GM12878 (cell line): Measurements from ENCODE around the gene SLC25A13.

Source experiments
- ATF2 ChIP-seq: IDR thresholded peaks from 2 replicates; pipeline ENCODE4 v1.6.1; 2012; ENCODE audit warnings: low read length, inconsistent platforms
- CHD4 ChIP-seq: fragments of 200-600 bp; sonication (generic); IDR thresholded peaks from 2 replicates; pipeline ENCODE4 v1.6.1; 2016; ENCODE audit warnings: mild to moderate bottlenecking
- CTCF ChIP-seq, 3 experiments: IDR thresholded peaks in 2 of 3; conservative IDR thresholded peaks in 1 of 3; 2 replicates each; pipeline ENCODE4 v1.5.1; 2011; ENCODE audit warnings: low read depth in 3 of 3, low read length in 3 of 3, mild to moderate bottlenecking in 3 of 3, control low read depth in 2 of 3, moderate library complexity in 2 of 3, inconsistent platforms in 1 of 3, mixed read lengths in 1 of 3; ENCODE audit not compliant: control insufficient read depth in 2 of 3, insufficient read depth in 1 of 3; ENCODE audit errors: extremely low read depth in 1 of 3
- EZH2 ChIP-seq: IDR thresholded peaks from 2 replicates; pipeline ENCODE4 v1.6.1; 2012; ENCODE audit warnings: low read depth, mild to moderate bottlenecking, control low read depth, inconsistent platforms, low read length, borderline replicate concordance; ENCODE audit not compliant: control insufficient read depth
- JUND ChIP-seq: IDR thresholded peaks from 2 replicates; pipeline ENCODE4 v1.6.1; 2012; ENCODE audit warnings: low read depth, mild to moderate bottlenecking, low read length, improper control_type of control experiment, moderate library complexity
- MEF2A ChIP-seq: IDR thresholded peaks from 2 replicates; pipeline ENCODE4 v1.6.1; 2011; ENCODE audit warnings: low read depth, mild to moderate bottlenecking, low read length, moderate library complexity; ENCODE audit not compliant: insufficient read depth
- MEF2B ChIP-seq: fragments of 450-650 bp; IDR thresholded peaks from 2 replicates; pipeline ENCODE4 v1.6.1; 2018; ENCODE audit warnings: mild to moderate bottlenecking, moderate library complexity; ENCODE audit not compliant: partially characterized antibody, poor library complexity, severe bottlenecking
- RB1 ChIP-seq: fragments of 450-650 bp; formaldehyde crosslinking; IDR thresholded peaks from 2 replicates; pipeline ENCODE4 v1.6.1; 2017; ENCODE audit warnings: mild to moderate bottlenecking, borderline replicate concordance
- REST ChIP-seq: IDR thresholded peaks from 2 replicates; pipeline ENCODE4 v1.6.1; 2012; ENCODE audit warnings: mild to moderate bottlenecking, low read depth, low read length
- SP1 ChIP-seq: IDR thresholded peaks from one replicate; pipeline ENCODE4 v1.6.1; 2011; ENCODE audit warnings: low read depth, low read length
- TCF7 ChIP-seq: IDR thresholded peaks from 2 replicates; pipeline ENCODE4 v1.6.1; 2014; ENCODE audit warnings: antibody characterized with exemption, borderline replicate concordance
- ZNF207 ChIP-seq: fragments of 450-650 bp; IDR thresholded peaks from 2 replicates; pipeline ENCODE4 v1.6.1; 2014; ENCODE audit warnings: antibody characterized with exemption, mild to moderate bottlenecking, borderline replicate concordance

- TF ChIP-seq MEF2A (no peak), CTCF (IDR thresholded peaks at IDR 0.05 in 2 of 3, conservative IDR thresholded peaks at IDR 0.05 in 1 of 3; ENCODE audit: control insufficient read depth in 2 of 3, extremely low read depth in 1 of 3, insufficient read depth in 1 of 3, low read depth in 3 of 3, low read length in 3 of 3) (no peak), JUND (no peak), TCF7 (no peak), ZNF207 (no peak), ATF2 (no peak), SP1 (no peak), REST (no peak), RB1 (no peak), CHD4 (no peak), MEF2B (no peak), EZH2 (no peak)
Measured at GRCh38 chr7:96303686-96304443, 18.0 kb downstream of the SLC25A13 start.
